Measurements from ENCODE around the gene CNTNAP2.

- no peak for TF ChIP-seq CTCF (IDR thresholded peaks at IDR 0.05 in 2 of 3, conservative IDR thresholded peaks at IDR 0.05 in 1 of 3; ENCODE audit: insufficient read depth in 2 of 3, low read depth in 1 of 3, low read length in 3 of 3)
- TF ChIP-seq PYGO2 (tag; IDR thresholded peaks at IDR 0.05), result no peak
- no peak for TF ChIP-seq PTBP1 (IDR thresholded peaks at IDR 0.05; ENCODE audit: low read depth, low read length)
- TF ChIP-seq ZFP36 (IDR thresholded peaks at IDR 0.05; ENCODE audit: low read depth, low read length, partially characterized antibody), result no peak
- TF ChIP-seq RB1 (IDR thresholded peaks at IDR 0.05; ENCODE audit: low read depth), result no peak
- TF ChIP-seq SRF (CRISPR knock-in tag; IDR thresholded peaks at IDR 0.05), result no peak
- no peak for TF ChIP-seq POLR2A (conservative IDR thresholded peaks at IDR 0.05)
- no peak for TF ChIP-seq SREBF2 (CRISPR knock-in tag; IDR thresholded peaks at IDR 0.05)
- no peak for TF ChIP-seq MAX (CRISPR knock-in tag; IDR thresholded peaks at IDR 0.05)
- TF ChIP-seq BDP1 (IDR thresholded peaks at IDR 0.05; ENCODE audit: insufficient read depth, insufficient read length), result no peak
- TF ChIP-seq CCAR2 (IDR thresholded peaks at IDR 0.05; ENCODE audit: low read depth, low read length), result no peak
- TF ChIP-seq DPF2 (IDR thresholded peaks at IDR 0.05), result no peak
- TF ChIP-seq RBM25 (IDR thresholded peaks at IDR 0.05; ENCODE audit: low read depth, low read length, severe bottlenecking), result no peak
- no peak for TF ChIP-seq MTF1 (CRISPR knock-in tag; IDR thresholded peaks at IDR 0.05; ENCODE audit: borderline replicate concordance)
These were observed 296.2 kb downstream of the CNTNAP2 start for GRCh38 chr7:146412781-146413180.
